GM04503 (cell line): ENCODE measurements around the gene ICE2.
"Not testable (repeated sequence)": the region's sequence is repeated elsewhere in the genome, so short reads cannot be mapped to it uniquely, and the experiment has no call there.

ENCODE experiments used
- DNase-seq: peaks from one replicate; pipeline ENCODE4 v3.0.0-alpha.2; 2012; ENCODE audit warnings: low read depth

The ICE2 gene

GRCh38 chr15:60448668-60449360, 30.1 kb downstream of the ICE2 start:
- no peak for DNase-seq

GRCh38 chr15:60444289-60444912, 34.5 kb downstream of the ICE2 start:
- no peak for DNase-seq

GRCh38 chr15:60442763-60443162, 36.2 kb downstream of the ICE2 start:
- DNase-seq, result no peak

GRCh38 chr15:60442031-60442650, 36.8 kb downstream of the ICE2 start:
- DNase-seq, result no peak

GRCh38 chr15:60441331-60441730, 37.6 kb downstream of the ICE2 start:
- DNase-seq, result no peak

GRCh38 chr15:60438646-60439045, 40.3 kb downstream of the ICE2 start:
- DNase-seq, result no peak

- DNase-seq, result no peak
Observed at GRCh38 chr15:60428935-60429334, 50.0 kb downstream of the ICE2 start.

- no peak for DNase-seq
Observed at GRCh38 chr15:60426870-60427508, 52.0 kb downstream of the ICE2 start.

- DNase-seq, result no peak
Observed at GRCh38 chr15:60425461-60425860, 53.5 kb downstream of the ICE2 start.

GRCh38 chr15:60424006-60424405, 54.9 kb downstream of the ICE2 start:
- no peak for DNase-seq

GRCh38 chr15:60423537-60423936, 55.4 kb downstream of the ICE2 start:
- DNase-seq, result no peak

- DNase-seq, result no peak
Observed at GRCh38 chr15:60421544-60421943, 57.4 kb downstream of the ICE2 start.

- DNase-seq, result no peak
Observed at GRCh38 chr15:60420203-60420716, 58.7 kb downstream of the ICE2 start.

GRCh38 chr15:60419753-60420152, 59.2 kb downstream of the ICE2 start:
- DNase-seq, result no peak

- DNase-seq, result no peak
Observed at GRCh38 chr15:60418096-60418495, 60.8 kb downstream of the ICE2 start.

- DNase-seq, result no peak
Observed at GRCh38 chr15:60417112-60417511, 61.8 kb downstream of the ICE2 start.

- no peak for DNase-seq
Observed at GRCh38 chr15:60416484-60416883, 62.5 kb downstream of the ICE2 start.

- no peak for DNase-seq
Observed at GRCh38 chr15:60414016-60414682, 64.8 kb downstream of the ICE2 start.

GRCh38 chr15:60413231-60413824, 65.6 kb downstream of the ICE2 start:
- no peak for DNase-seq

GRCh38 chr15:60412807-60413206, 66.1 kb downstream of the ICE2 start:
- not testable (repeated sequence) for DNase-seq

GRCh38 chr15:60411774-60412425, 67.0 kb downstream of the ICE2 start:
- DNase-seq, result no peak
